Measurements from ENCODE around the gene PGRMC1. TPM values are rescaled to one million over a fixed set of nuclear protein-coding genes. Genes with fewer than 3 reads are reported as not detected.

PGRMC1 gene
- total RNA-seq, 1 experiment from 2014 or later: 177 TPM

DNA sequence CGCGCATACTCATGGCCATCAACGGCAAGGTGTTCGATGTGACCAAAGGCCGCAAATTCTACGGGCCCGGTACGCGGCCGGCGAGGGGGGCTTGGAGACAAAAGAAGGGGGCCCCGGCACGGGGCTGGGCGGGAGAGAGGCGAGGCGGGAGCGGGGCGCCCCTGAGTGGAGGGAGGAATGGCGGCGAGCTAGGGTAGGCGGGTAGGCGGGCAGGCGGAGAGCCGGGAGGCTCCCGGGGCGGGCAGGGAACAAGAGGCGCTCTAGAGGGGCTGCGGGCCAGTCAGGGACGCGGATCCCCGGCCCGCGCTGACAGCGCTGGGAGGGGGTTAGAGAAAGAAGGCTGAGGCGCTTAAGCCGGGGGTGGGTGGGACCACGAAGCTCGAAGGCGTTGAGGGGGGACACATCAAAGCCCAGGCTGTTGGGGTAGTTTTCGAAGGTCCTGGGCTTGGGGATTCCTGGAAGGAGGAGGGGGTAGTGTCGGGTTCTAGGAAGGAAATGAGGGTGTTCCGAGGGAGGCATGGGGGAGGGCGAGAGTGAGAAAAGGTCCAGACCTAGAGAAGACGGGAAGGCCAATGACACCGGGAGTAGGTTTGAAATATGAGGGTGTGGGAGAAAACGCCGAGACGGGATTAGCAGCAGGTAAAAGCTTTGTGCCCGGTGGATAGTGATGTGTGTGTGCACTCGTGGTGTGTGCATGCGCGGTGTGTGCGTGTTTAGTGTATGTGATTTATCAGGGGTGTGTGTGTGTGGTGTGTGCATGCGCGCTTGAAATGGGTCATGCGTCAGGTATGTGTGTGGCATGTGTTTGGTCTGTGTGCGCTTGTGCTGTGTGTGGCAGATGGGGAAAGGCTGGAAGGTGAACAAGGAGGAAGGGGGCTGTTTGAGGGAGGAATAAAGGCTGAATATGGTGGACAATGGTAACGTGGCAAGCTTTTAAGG is 807 bp downstream of the PGRMC1 start:
- peak; percentile 12 for DNase-seq (ENCODE audit: low spot score)
- TF ChIP-seq, protein P1, sequence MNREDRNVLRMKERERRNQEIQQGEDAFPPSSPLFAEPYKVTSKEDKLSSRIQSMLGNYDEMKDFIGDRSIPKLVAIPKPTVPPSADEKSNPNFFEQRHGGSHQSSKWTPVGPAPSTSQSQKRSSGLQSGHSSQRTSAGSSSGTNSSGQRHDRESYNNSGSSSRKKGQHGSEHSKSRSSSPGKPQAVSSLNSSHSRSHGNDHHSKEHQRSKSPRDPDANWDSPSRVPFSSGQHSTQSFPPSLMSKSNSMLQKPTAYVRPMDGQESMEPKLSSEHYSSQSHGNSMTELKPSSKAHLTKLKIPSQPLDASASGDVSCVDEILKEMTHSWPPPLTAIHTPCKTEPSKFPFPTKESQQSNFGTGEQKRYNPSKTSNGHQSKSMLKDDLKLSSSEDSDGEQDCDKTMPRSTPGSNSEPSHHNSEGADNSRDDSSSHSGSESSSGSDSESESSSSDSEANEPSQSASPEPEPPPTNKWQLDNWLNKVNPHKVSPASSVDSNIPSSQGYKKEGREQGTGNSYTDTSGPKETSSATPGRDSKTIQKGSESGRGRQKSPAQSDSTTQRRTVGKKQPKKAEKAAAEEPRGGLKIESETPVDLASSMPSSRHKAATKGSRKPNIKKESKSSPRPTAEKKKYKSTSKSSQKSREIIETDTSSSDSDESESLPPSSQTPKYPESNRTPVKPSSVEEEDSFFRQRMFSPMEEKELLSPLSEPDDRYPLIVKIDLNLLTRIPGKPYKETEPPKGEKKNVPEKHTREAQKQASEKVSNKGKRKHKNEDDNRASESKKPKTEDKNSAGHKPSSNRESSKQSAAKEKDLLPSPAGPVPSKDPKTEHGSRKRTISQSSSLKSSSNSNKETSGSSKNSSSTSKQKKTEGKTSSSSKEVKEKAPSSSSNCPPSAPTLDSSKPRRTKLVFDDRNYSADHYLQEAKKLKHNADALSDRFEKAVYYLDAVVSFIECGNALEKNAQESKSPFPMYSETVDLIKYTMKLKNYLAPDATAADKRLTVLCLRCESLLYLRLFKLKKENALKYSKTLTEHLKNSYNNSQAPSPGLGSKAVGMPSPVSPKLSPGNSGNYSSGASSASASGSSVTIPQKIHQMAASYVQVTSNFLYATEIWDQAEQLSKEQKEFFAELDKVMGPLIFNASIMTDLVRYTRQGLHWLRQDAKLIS (CRISPR knock-in tag; IDR thresholded peaks at IDR 0.05; ENCODE audit: borderline replicate concordance): no peak
- no peak for TF ChIP-seq SOX15 (CRISPR knock-in tag; IDR thresholded peaks at IDR 0.05)
- TF ChIP-seq CREB1 (CRISPR knock-in tag; IDR thresholded peaks at IDR 0.05): no peak
- TF ChIP-seq, protein P2, sequence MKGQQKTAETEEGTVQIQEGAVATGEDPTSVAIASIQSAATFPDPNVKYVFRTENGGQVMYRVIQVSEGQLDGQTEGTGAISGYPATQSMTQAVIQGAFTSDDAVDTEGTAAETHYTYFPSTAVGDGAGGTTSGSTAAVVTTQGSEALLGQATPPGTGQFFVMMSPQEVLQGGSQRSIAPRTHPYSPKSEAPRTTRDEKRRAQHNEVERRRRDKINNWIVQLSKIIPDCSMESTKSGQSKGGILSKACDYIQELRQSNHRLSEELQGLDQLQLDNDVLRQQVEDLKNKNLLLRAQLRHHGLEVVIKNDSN (CRISPR knock-in tag; IDR thresholded peaks at IDR 0.05): no peak
- no peak for TF ChIP-seq MXD4 (CRISPR knock-in tag; IDR thresholded peaks at IDR 0.05; ENCODE audit: borderline replicate concordance)
- TF ChIP-seq, protein P3, sequence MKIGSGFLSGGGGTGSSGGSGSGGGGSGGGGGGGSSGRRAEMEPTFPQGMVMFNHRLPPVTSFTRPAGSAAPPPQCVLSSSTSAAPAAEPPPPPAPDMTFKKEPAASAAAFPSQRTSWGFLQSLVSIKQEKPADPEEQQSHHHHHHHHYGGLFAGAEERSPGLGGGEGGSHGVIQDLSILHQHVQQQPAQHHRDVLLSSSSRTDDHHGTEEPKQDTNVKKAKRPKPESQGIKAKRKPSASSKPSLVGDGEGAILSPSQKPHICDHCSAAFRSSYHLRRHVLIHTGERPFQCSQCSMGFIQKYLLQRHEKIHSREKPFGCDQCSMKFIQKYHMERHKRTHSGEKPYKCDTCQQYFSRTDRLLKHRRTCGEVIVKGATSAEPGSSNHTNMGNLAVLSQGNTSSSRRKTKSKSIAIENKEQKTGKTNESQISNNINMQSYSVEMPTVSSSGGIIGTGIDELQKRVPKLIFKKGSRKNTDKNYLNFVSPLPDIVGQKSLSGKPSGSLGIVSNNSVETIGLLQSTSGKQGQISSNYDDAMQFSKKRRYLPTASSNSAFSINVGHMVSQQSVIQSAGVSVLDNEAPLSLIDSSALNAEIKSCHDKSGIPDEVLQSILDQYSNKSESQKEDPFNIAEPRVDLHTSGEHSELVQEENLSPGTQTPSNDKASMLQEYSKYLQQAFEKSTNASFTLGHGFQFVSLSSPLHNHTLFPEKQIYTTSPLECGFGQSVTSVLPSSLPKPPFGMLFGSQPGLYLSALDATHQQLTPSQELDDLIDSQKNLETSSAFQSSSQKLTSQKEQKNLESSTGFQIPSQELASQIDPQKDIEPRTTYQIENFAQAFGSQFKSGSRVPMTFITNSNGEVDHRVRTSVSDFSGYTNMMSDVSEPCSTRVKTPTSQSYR (CRISPR knock-in tag; IDR thresholded peaks at IDR 0.05): no peak
- TF ChIP-seq TCF7 (CRISPR knock-in tag; IDR thresholded peaks at IDR 0.05; ENCODE audit: low read depth): no peak
- TF ChIP-seq ZNF423 (CRISPR knock-in tag; IDR thresholded peaks at IDR 0.05): no peak
- Mint-ChIP-seq H3K27ac (peak overlapping the region; percentile 92), H3K4me3 (peak overlapping the region; percentile 96), H3K27me3 (ENCODE audit: low read depth) (no peaks in the 10 kb centered on the region), H3K9me3 (no peaks in the 10 kb centered on the region), H3K36me3 (peaks cover 10% of the 10 kb centered on the region), H3K4me1 (peaks cover 42% of the 10 kb centered on the region)
- ATAC-seq: no peak
- ChIA-PET CTCF (interaction anchor here (0.6 to 1.7 kb wide), 3 partner anchors 118 to 374 kb away, joined by 3 to 5 read pairs (median 3); no protein-coding TSS in a partner anchor), POLR2A (interaction anchor here (1.2 kb wide), 2 partner anchors 27 to 39 kb away, joined by 3 read pairs; no protein-coding TSS in a partner anchor)

DNA sequence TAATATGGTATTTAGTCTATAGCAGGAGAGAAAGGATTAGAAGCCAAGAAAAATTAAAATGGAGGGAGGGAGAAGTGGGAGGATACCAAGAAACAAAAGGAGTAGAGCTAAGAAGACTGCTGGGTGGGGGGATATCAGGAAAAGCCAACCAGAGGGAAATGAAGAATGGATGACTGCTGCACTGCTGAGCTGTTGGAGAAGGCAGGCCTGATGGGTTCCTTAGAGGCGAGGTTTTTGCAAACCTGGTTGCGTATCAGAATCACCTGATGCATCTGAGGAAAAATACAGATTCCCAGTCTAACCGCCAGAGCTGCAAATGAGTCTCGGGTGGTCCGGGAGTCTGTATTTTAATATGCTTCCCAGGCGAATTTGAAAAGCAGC is 1.5 kb downstream of the PGRMC1 start:
- ChIA-PET CTCF (interaction anchor here (0.6 to 1.7 kb wide), 3 partner anchors 36 to 374 kb away, joined by 3 to 5 read pairs (median 4); no protein-coding TSS in a partner anchor), POLR2A (interaction anchor here (1.2 kb wide), 2 partner anchors 26 to 38 kb away, joined by 3 read pairs; no protein-coding TSS in a partner anchor)
- ATAC-seq (no peak), DNase-seq (ENCODE audit: low spot score) (no peak)
- peaks cover 49% of the 10 kb centered on the region for H3K4me1 Mint-ChIP-seq
- peak overlapping the region; percentile 92 for H3K27ac Mint-ChIP-seq
- peak overlapping the region; percentile 96 for H3K4me3 Mint-ChIP-seq
- peaks cover 17% of the 10 kb centered on the region for H3K36me3 Mint-ChIP-seq
- no peaks in the 10 kb centered on the region for H3K9me3 Mint-ChIP-seq
- TF ChIP-seq FOXP1 (CRISPR knock-in tag; IDR thresholded peaks at IDR 0.05; ENCODE audit: borderline replicate concordance) (no peak), ZNF671 (CRISPR knock-in tag; IDR thresholded peaks at IDR 0.05) (no peak)
- TF ChIP-seq, protein P4, sequence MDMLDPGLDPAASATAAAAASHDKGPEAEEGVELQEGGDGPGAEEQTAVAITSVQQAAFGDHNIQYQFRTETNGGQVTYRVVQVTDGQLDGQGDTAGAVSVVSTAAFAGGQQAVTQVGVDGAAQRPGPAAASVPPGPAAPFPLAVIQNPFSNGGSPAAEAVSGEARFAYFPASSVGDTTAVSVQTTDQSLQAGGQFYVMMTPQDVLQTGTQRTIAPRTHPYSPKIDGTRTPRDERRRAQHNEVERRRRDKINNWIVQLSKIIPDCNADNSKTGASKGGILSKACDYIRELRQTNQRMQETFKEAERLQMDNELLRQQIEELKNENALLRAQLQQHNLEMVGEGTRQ (CRISPR knock-in tag; IDR thresholded peaks at IDR 0.05): peak; percentile 39; the same call in 1 of the 2 replicates
- H3K27me3 Mint-ChIP-seq (ENCODE audit: low read depth): no peaks in the 10 kb centered on the region

DNA sequence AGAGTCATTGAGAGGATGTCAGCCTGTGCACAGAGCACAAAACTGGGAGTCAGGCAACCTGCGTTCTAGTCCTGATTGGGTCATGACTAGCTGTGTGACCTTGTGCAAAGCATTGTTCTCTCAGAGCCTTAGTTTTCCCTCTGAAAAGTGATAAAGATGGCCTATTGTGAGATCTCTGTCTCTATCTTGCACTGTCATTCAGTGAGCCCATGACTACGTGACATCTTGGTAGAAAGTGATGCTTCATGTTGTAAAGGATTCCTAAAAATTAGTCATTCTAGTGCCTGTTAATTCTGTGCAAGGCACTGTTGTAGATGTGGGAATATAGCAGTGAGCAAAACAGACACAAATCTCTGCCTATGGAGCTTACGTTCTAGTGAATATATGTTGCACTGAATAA is 2.5 kb downstream of the PGRMC1 start:
- Mint-ChIP-seq H3K4me1 (peaks cover 58% of the 10 kb centered on the region), H3K27me3 (ENCODE audit: low read depth) (no peaks in the 10 kb centered on the region), H3K27ac (no peak overlapping the region), H3K36me3 (peaks cover 27% of the 10 kb centered on the region), H3K4me3 (peak overlapping the region; percentile 96), H3K9me3 (no peaks in the 10 kb centered on the region)
- TF ChIP-seq, protein P5, sequence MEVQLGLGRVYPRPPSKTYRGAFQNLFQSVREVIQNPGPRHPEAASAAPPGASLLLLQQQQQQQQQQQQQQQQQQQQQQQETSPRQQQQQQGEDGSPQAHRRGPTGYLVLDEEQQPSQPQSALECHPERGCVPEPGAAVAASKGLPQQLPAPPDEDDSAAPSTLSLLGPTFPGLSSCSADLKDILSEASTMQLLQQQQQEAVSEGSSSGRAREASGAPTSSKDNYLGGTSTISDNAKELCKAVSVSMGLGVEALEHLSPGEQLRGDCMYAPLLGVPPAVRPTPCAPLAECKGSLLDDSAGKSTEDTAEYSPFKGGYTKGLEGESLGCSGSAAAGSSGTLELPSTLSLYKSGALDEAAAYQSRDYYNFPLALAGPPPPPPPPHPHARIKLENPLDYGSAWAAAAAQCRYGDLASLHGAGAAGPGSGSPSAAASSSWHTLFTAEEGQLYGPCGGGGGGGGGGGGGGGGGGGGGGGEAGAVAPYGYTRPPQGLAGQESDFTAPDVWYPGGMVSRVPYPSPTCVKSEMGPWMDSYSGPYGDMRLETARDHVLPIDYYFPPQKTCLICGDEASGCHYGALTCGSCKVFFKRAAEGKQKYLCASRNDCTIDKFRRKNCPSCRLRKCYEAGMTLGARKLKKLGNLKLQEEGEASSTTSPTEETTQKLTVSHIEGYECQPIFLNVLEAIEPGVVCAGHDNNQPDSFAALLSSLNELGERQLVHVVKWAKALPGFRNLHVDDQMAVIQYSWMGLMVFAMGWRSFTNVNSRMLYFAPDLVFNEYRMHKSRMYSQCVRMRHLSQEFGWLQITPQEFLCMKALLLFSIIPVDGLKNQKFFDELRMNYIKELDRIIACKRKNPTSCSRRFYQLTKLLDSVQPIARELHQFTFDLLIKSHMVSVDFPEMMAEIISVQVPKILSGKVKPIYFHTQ (CRISPR knock-in tag; IDR thresholded peaks at IDR 0.05): no peak
- TF ChIP-seq, protein P6, sequence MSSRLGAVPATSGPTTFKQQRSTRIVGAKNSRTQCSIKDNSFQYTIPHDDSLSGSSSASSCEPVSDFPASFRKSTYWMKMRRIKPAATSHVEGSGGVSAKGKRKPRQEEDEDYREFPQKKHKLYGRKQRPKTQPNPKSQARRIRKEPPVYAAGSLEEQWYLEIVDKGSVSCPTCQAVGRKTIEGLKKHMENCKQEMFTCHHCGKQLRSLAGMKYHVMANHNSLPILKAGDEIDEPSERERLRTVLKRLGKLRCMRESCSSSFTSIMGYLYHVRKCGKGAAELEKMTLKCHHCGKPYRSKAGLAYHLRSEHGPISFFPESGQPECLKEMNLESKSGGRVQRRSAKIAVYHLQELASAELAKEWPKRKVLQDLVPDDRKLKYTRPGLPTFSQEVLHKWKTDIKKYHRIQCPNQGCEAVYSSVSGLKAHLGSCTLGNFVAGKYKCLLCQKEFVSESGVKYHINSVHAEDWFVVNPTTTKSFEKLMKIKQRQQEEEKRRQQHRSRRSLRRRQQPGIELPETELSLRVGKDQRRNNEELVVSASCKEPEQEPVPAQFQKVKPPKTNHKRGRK (CRISPR knock-in tag; IDR thresholded peaks at IDR 0.05; ENCODE audit: borderline replicate concordance): no peak
- TF ChIP-seq IRF2 (CRISPR knock-in tag; IDR thresholded peaks at IDR 0.05; ENCODE audit: borderline replicate concordance, low read depth) (no peak), SP1 (CRISPR knock-in tag; conservative IDR thresholded peaks at IDR 0.05) (no peak)
- no peak for DNase-seq (ENCODE audit: low spot score)
- no peak for ATAC-seq
- ChIA-PET POLR2A (interaction anchor here (0.6 kb wide), 1 partner anchor 9 kb away, joined by 4 read pairs; no protein-coding TSS in a partner anchor), CTCF (interaction anchor here (1.7 kb wide), 1 partner anchor 119 kb away, joined by 5 read pairs; no protein-coding TSS in a partner anchor)

Data from WTC11 (cell line).